ENCODE measurements around the gene RIC1. TPM values are rescaled to one million over a fixed set of nuclear protein-coding genes. Genes with fewer than 3 reads are reported as not detected.

Gene RIC1
- total and polyA plus RNA-seq, 9 donors: 13.4 to 20.7 (median 16.4) TPM

- no peak for DNase-seq
- WGBS (ENCODE audit: insufficient coverage): 100% methylated on average over 1 of the region's 6 CpGs
- H3K36me3 ChIP-seq (ENCODE audit: control insufficient read depth, insufficient read depth, low read length): peaks cover 4% of the 10 kb centered on the region
- H3K27ac ChIP-seq (ENCODE audit: low read length): no peak overlapping the region
- H3K4me1 ChIP-seq (ENCODE audit: control insufficient read depth, insufficient read depth, low read length): no peaks in the 10 kb centered on the region
- H3K27me3 ChIP-seq (ENCODE audit: control insufficient read depth, insufficient read depth, low read length): no peaks in the 10 kb centered on the region
- H3K4me3 ChIP-seq (ENCODE audit: low read length): no peak overlapping the region
- no peaks in the 10 kb centered on the region for H3K9me3 ChIP-seq (replicated peaks; ENCODE audit: control insufficient read depth, low read depth, low read length)
Observed at GRCh38 chr9:5819174-5819573, 190.3 kb downstream of the RIC1 start.

GRCh38 chr9:5820425-5820824, 191.5 kb downstream of the RIC1 start:
- no peaks in the 10 kb centered on the region for H3K4me1 ChIP-seq (ENCODE audit: control insufficient read depth, insufficient read depth, low read length)
- H3K27ac ChIP-seq (ENCODE audit: low read length): no peak overlapping the region
- no peak overlapping the region for H3K4me3 ChIP-seq (ENCODE audit: low read length)
- H3K9me3 ChIP-seq (replicated peaks; ENCODE audit: control insufficient read depth, low read depth, low read length): no peaks in the 10 kb centered on the region
- DNase-seq: no peak
- H3K36me3 ChIP-seq (ENCODE audit: control insufficient read depth, insufficient read depth, low read length): peaks cover 4% of the 10 kb centered on the region
- no peaks in the 10 kb centered on the region for H3K27me3 ChIP-seq (ENCODE audit: control insufficient read depth, insufficient read depth, low read length)
- no CpG with 5 or more reads among the region's 1 CpG for WGBS (ENCODE audit: insufficient coverage)

- H3K27me3 ChIP-seq (ENCODE audit: control insufficient read depth, insufficient read depth, low read length): no peaks in the 10 kb centered on the region
- no peaks in the 10 kb centered on the region for H3K9me3 ChIP-seq (replicated peaks; ENCODE audit: control insufficient read depth, low read depth, low read length)
- no peak for DNase-seq
- H3K4me3 ChIP-seq (ENCODE audit: low read length): no peak overlapping the region
- peaks cover 4% of the 10 kb centered on the region for H3K36me3 ChIP-seq (ENCODE audit: control insufficient read depth, insufficient read depth, low read length)
- no peaks in the 10 kb centered on the region for H3K4me1 ChIP-seq (ENCODE audit: control insufficient read depth, insufficient read depth, low read length)
- 67% methylated on average over 1 of the region's 1 CpG for WGBS (ENCODE audit: insufficient coverage)
- no peak overlapping the region for H3K27ac ChIP-seq (ENCODE audit: low read length)
Observed at GRCh38 chr9:5825223-5825622, 196.3 kb downstream of the RIC1 start.

Other genes with a start within 250 kb of the RIC1 start
- gene PLGRKT, start 191.2 kb upstream of the RIC1 start, total RNA-seq: 28.0 TPM
- 10 to 100 TPM; 27.4 to 33.7 (median 31.4) TPM for gene PLGRKT, start 191.2 kb upstream of the RIC1 start, polyA plus RNA-seq (ENCODE audit: insufficient read depth in 1 of 8, insufficient read length in 8 of 8, low replicate concordance in 1 of 8)
- 0.62 TPM for gene CD274, start 178.6 kb upstream of the RIC1 start, total RNA-seq
- under 1 TPM; 0.34 to 0.96 (median 0.74) TPM for gene CD274, start 178.6 kb upstream of the RIC1 start, polyA plus RNA-seq (ENCODE audit: insufficient read depth in 1 of 8, insufficient read length in 8 of 8, low replicate concordance in 1 of 8)
- gene PDCD1LG2, start 118.6 kb upstream of the RIC1 start, total RNA-seq: 1.3 TPM
- 1 to 10 TPM in 5 of 8 donors, under 1 TPM in 3; 0.34 to 2.2 (median 1.1) TPM for gene PDCD1LG2, start 118.6 kb upstream of the RIC1 start, polyA plus RNA-seq (ENCODE audit: insufficient read depth in 1 of 8, insufficient read length in 8 of 8, low replicate concordance in 1 of 8)
- gene ERMP1, start 204.0 kb downstream of the RIC1 start, total RNA-seq: 7.8 TPM
- gene ERMP1, start 204.0 kb downstream of the RIC1 start, polyA plus RNA-seq (ENCODE audit: insufficient read depth in 1 of 8, insufficient read length in 8 of 8, low replicate concordance in 1 of 8): 10 to 100 TPM in 1 of 8 donors, 1 to 10 TPM in 7; 6.1 to 11.0 (median 7.8) TPM